Measurements from ENCODE around the gene ST6GALNAC6.

ST6GALNAC6 gene

DNA sequence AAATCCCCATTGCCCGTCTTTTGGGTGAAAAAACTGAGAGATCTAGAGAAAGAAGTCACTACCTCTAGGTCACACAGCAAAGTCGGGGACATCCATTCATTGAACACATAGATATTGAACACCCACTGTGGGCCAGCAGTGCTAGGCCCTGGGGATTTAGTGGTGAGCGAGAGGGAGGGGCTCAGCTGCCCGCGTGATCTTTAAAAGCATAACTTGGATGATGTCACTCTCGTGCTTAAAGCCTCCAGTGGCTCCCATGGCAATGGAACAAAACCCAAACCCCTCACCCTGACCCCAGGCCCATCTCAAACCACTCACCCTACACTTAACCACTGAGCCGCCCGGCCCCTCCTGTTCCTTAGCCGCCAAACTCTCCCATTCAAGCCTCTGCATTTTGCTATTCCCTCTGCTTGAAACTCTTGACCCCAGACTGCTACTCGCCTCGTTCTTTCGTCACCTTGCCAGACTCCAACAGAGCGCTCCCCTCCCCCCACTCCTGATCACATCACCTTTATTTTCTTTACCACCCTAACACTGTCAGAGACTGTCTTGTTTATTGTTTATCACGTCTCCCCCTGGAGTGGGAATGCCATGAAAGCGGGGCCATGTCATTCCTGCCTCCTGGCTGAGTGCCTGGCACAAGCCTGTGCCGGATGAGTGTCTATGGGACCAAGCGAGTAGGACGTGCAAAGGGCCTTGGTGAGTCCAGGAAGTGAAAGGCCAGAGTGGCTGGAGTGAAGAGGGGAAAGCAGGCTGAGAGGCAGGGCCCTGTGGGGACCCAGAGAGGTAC lies 31.9 kb upstream of the ST6GALNAC6 start:
- WGBS, 2 experiments (ENCODE audit: insufficient coverage in 2 of 2) = 39 to 48% methylated on average over 9 to 16 of the region's 18 CpGs
- Histone ChIP-seq H3K4me1 (ENCODE audit: control insufficient read depth, insufficient read depth, low read length, poor library complexity, severe bottlenecking) (peaks cover 21% of the 10 kb centered on the region), H3K9me3 (ENCODE audit: control insufficient read depth, low read length) (no peaks in the 10 kb centered on the region), H3K36me3 (ENCODE audit: control insufficient read depth, insufficient read depth, low read length) (peaks cover 13% of the 10 kb centered on the region), H3K4me3 (ENCODE audit: extremely low read depth, insufficient read depth, low read length, poor library complexity, severe bottlenecking) (peak overlapping the region; percentile 56), H3K27ac (ENCODE audit: low read depth, low read length, severe bottlenecking) (peak overlapping the region; percentile 63)

GRCh38 chr9:127930231-127931091 lies 31.1 kb upstream of the ST6GALNAC6 start, which contains the start of gene PIP5KL1:
TSS of gene PIP5KL1 (minus strand) at chr9:127930777. CDS start at chr9:127930752, 25 bp downstream.
- H3K9me3 ChIP-seq (ENCODE audit: control insufficient read depth, low read length) = no peaks in the 10 kb centered on the region
- 1 to 4% methylated on average over 16 to 30 of the region's 70 CpGs for WGBS, 2 experiments (ENCODE audit: insufficient coverage in 2 of 2)
- peak within 1 kb of the TSS; percentile 63 for H3K27ac ChIP-seq (ENCODE audit: low read depth, low read length, severe bottlenecking)
- H3K4me3 ChIP-seq (ENCODE audit: extremely low read depth, insufficient read depth, low read length, poor library complexity, severe bottlenecking) = peak within 1 kb of the TSS; percentile 56
- peaks cover 5% of the 10 kb centered on the region for H3K36me3 ChIP-seq (ENCODE audit: control insufficient read depth, insufficient read depth, low read length)
- peaks cover 16% of the 10 kb centered on the region for H3K4me1 ChIP-seq (ENCODE audit: control insufficient read depth, insufficient read depth, low read length, poor library complexity, severe bottlenecking)

- WGBS, 2 experiments (ENCODE audit: insufficient coverage in 2 of 2) = 78 to 80% methylated on average over 9 of the region's 10 CpGs
- peaks cover 16% of the 10 kb centered on the region for H3K4me1 ChIP-seq (ENCODE audit: control insufficient read depth, insufficient read depth, low read length, poor library complexity, severe bottlenecking)
- no peaks in the 10 kb centered on the region for H3K36me3 ChIP-seq (ENCODE audit: control insufficient read depth, insufficient read depth, low read length)
- no peaks in the 10 kb centered on the region for H3K9me3 ChIP-seq (ENCODE audit: control insufficient read depth, low read length)
- no peak overlapping the region for H3K4me3 ChIP-seq (ENCODE audit: extremely low read depth, insufficient read depth, low read length, poor library complexity, severe bottlenecking)
- no peak overlapping the region for H3K27ac ChIP-seq (ENCODE audit: low read depth, low read length, severe bottlenecking)
These were observed 30.2 kb upstream of the ST6GALNAC6 start for GRCh38 chr9:127929625-127929979.

DNA sequence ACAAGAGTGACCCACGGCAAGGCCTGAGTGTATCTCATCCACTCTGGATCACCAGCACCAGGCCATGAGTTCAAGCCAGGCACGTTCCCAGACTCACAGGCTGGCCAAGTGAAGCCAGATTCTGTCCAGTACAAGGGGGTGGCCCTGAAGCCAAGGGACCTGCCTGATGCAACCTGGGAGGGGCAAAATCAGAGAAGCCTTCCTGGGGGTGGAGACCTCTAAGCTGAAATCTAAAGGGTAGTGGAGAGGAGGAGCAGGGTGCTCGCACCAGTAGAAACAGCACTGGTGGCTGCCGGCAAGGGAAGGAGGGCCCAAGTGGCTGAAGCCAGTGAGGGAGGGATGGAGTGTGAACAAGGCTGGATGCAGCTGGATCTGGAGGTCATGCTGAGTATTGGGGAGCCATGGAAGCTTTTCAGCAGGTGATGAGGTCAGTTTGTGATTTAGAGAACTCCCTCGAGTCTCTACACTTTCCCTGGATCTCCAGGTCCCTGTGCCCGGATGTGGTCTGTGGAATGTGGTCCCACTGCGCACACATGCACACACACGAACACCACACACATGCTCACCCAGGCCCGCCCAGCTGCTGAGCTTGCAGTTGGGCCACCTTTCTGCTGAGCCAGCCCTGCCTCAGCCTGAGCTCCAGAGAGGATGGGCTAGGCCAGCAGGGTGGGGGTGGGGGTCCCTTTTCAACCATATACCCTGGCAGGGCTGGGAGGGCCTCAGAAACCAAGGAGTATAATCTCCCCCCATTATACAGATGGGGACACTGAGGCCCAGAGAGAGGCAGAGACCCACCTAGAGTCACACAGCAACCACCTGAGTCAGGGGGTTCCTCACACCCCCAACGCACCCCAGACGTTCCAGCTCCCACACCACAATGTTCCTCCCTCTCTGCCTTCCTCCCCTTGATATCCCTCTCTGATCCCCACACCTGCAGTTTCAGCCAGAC lies 29.5 kb upstream of the ST6GALNAC6 start:
- 70 to 87% methylated on average over 6 to 10 of the region's 11 CpGs for WGBS, 2 experiments (ENCODE audit: insufficient coverage in 2 of 2)
- H3K9me3 ChIP-seq (ENCODE audit: control insufficient read depth, low read length) = no peaks in the 10 kb centered on the region
- peaks cover 16% of the 10 kb centered on the region for H3K4me1 ChIP-seq (ENCODE audit: control insufficient read depth, insufficient read depth, low read length, poor library complexity, severe bottlenecking)
- no peaks in the 10 kb centered on the region for H3K36me3 ChIP-seq (ENCODE audit: control insufficient read depth, insufficient read depth, low read length)
- no peak overlapping the region for H3K27ac ChIP-seq (ENCODE audit: low read depth, low read length, severe bottlenecking)
- H3K4me3 ChIP-seq (ENCODE audit: extremely low read depth, insufficient read depth, low read length, poor library complexity, severe bottlenecking) = no peak overlapping the region

DNA sequence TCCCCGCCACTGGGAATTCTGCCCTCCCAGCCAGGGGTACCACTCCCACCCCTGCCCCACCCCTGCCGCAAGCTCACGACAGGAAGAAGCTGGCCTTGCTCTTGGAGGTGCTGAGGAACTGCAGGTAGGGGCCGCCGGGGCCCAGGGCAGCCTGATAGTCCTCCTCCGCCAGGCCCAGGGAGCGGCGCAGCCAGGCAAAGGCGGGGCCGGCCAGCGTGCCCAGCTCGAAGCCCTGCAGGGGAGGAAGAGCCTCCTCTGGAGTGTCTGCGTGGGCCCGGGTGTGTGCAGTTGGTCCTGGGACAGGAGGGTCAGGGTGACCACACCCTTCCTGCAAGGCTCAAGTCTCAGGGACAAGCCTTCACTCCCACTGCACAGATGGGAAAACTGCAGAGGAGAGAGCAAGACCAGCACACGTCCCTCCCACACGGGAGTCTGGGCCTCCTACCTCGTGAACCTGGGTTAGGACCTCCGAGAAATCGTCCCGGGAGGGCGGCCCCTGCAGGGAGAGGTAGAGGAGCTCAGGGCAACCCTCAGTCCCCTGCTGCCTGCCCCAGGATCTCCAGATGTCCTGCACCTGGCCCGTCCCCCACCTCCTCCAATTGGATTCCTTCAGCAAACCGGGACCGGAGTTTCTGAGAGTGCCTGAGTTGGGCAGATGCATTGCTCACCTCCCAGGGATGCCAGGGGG lies 28.7 kb upstream of the ST6GALNAC6 start:
- H3K4me3 ChIP-seq (ENCODE audit: extremely low read depth, insufficient read depth, low read length, poor library complexity, severe bottlenecking) = no peak overlapping the region
- 22 to 24% methylated on average over 14 to 21 of the region's 24 CpGs for WGBS, 2 experiments (ENCODE audit: insufficient coverage in 2 of 2)

GRCh38 chr9:127927201-127927987 lies 28.0 kb upstream of the ST6GALNAC6 start:
- WGBS, 2 experiments (ENCODE audit: insufficient coverage in 2 of 2) = 3% methylated on average over 23 to 32 of the region's 56 CpGs
- peak overlapping the region; percentile 28 for H3K4me3 ChIP-seq (ENCODE audit: extremely low read depth, insufficient read depth, low read length, poor library complexity, severe bottlenecking)
- H3K27ac ChIP-seq (ENCODE audit: low read depth, low read length, severe bottlenecking) = no peak overlapping the region
- no peaks in the 10 kb centered on the region for H3K36me3 ChIP-seq (ENCODE audit: control insufficient read depth, insufficient read depth, low read length)
- H3K9me3 ChIP-seq (ENCODE audit: control insufficient read depth, low read length) = no peaks in the 10 kb centered on the region
- peaks cover 16% of the 10 kb centered on the region for H3K4me1 ChIP-seq (ENCODE audit: control insufficient read depth, insufficient read depth, low read length, poor library complexity, severe bottlenecking)

More for the DNA sequence above, 28.7 kb upstream of the ST6GALNAC6 start:
- Histone ChIP-seq H3K9me3 (ENCODE audit: control insufficient read depth, low read length) (no peaks in the 10 kb centered on the region), H3K4me1 (ENCODE audit: control insufficient read depth, insufficient read depth, low read length, poor library complexity, severe bottlenecking) (peaks cover 16% of the 10 kb centered on the region), H3K36me3 (ENCODE audit: control insufficient read depth, insufficient read depth, low read length) (no peaks in the 10 kb centered on the region), H3K27ac (ENCODE audit: low read depth, low read length, severe bottlenecking) (no peak overlapping the region)

GRCh38 chr9:127926906-127927200 lies 27.4 kb upstream of the ST6GALNAC6 start:
- no peaks in the 10 kb centered on the region for H3K9me3 ChIP-seq (ENCODE audit: control insufficient read depth, low read length)
- no peaks in the 10 kb centered on the region for H3K36me3 ChIP-seq (ENCODE audit: control insufficient read depth, insufficient read depth, low read length)
- H3K27ac ChIP-seq (ENCODE audit: low read depth, low read length, severe bottlenecking) = no peak overlapping the region
- H3K4me1 ChIP-seq (ENCODE audit: control insufficient read depth, insufficient read depth, low read length, poor library complexity, severe bottlenecking) = peaks cover 14% of the 10 kb centered on the region
- WGBS, 2 experiments (ENCODE audit: insufficient coverage in 2 of 2) = 4 to 8% methylated on average over 13 of the region's 19 CpGs
- H3K4me3 ChIP-seq (ENCODE audit: extremely low read depth, insufficient read depth, low read length, poor library complexity, severe bottlenecking) = peak overlapping the region; percentile 28

DNA sequence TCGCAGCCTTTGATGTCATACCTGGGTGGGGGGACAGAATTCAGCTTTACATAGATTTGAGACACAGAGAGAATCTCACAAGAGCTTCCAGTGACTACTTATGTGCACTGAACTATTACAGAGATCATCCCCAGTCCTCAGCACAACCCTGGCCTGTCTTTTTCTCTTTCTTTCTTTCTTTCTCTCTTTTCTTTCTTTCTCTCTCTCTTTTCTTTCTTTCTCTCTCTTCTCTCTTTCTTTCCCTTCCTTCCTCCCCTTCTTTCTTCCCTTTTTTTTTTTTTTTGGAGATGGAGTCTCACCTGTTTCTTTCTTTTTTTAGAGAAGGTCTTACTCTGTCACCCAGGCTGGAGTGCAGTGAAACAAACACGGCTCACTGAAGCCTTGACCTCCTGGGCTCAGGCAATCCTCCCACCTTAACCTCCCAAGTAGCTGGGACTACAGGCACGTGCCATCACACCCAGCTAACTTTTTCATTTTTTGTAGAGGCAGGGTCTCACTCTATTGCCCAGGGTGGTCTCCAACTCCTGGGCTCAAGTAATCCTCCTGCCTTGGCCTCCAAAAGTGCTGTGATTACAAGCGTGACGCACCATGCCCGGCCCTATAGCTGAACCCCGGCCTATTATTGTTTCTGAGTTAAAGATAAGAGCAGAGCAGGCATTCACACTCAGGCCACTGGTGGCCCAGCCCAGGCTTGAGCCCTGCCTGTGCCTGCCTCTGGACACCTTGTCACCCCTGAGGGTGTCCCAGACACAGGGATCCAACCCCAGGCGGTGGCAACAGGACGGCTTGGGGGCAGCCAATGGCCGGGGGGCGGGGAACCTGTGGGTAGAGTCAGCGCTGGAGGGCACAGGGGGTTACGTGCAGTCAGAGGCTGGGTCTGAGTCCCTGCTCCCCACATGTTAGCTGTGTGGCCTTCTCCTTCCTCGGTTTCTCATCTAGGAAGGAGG lies 26.8 kb upstream of the ST6GALNAC6 start:
- Histone ChIP-seq H3K36me3 (ENCODE audit: control insufficient read depth, insufficient read depth, low read length) (no peaks in the 10 kb centered on the region), H3K9me3 (ENCODE audit: control insufficient read depth, low read length) (no peaks in the 10 kb centered on the region), H3K4me1 (ENCODE audit: control insufficient read depth, insufficient read depth, low read length, poor library complexity, severe bottlenecking) (peaks cover 9% of the 10 kb centered on the region), H3K4me3 (ENCODE audit: extremely low read depth, insufficient read depth, low read length, poor library complexity, severe bottlenecking) (no peak overlapping the region), H3K27ac (ENCODE audit: low read depth, low read length, severe bottlenecking) (no peak overlapping the region)
- WGBS, 2 experiments (ENCODE audit: insufficient coverage in 2 of 2) = 65 to 68% methylated on average over 12 to 14 of the region's 14 CpGs
